ENCODE measurements around the gene GALNT5. TPM values are rescaled to one million over a fixed set of nuclear protein-coding genes. Genes with fewer than 3 reads are reported as not detected.

The GALNT5 gene
- polyA plus RNA-seq: 0.12 and 1.5 TPM in 2 replicates

DNA sequence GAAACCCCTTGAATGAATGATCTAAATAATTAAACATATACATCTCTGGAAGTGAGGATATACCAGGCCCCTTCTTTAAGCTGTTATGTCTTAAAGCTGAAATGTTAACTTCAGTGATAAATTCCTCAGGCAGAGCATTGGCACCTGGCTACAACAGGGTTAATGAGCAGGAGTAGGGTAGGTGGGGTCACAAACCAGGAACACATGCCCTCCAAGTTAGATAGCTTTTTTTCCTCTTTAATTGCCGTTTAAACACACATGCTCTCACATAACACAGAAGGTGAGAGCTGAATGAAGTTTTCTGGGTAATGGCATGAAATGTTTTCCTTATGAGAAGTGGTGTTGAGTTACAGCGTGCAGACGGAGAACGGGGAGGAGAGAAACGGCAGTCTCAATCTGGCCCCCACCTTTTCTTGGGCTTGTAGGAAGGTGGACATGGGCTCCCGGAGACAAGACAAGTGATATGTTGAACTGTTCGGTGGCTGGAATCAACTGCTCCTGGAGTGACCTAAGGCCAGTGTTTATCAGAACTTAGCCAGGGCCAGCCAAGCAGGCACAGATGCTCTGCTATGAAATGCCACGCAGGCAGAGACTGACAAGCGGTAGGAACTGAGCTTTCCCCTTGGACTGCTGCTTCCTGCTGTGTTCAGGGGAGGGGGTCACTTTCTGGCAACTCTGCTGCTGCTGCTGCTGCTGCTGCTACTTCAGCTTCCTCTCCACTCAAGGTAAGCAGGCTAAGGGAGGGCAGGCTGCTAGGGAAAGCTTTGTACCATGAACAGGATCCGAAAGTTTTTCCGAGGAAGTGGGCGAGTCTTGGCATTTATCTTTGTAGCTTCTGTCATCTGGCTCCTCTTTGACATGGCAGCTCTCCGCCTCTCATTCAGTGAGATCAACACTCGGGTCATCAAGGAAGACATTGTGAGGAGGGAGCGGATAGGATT, at the start of gene GALNT5:
TSS of gene GALNT5 (plus strand) at position 394 of the 941 bp plus-strand sequence. CDS start at position 772, 378 bp downstream.

GRCh38 chr2:157325786-157326185, 68.3 kb downstream of the GALNT5 start, which contains the start of gene ERMN:
TSS of gene ERMN (minus strand) at chr2:157325824. CDS start at chr2:157325642, 182 bp downstream.

Other genes starting within 250 kb of the GALNT5 start
- 3.6 and 18.7 TPM in 2 replicates for gene ERMN, start 68.1 kb downstream of the GALNT5 start, polyA plus RNA-seq
- gene CYTIP, start 186.4 kb downstream of the GALNT5 start, polyA plus RNA-seq: not detected in 2 replicates

Data from Purkinje cell (primary cell).